Subcutaneous abdominal adipose tissue (tissue), 5 donors: ENCODE measurements around the gene LIN7C.
A peak's percentile ranks its signal among the peaks of the same experiment; 100 is the strongest.
"Not testable (repeated sequence)": the region's sequence is repeated elsewhere in the genome, so short reads cannot be mapped to it uniquely, and the experiment has no call there.

ENCODE experiments used
- H3K27ac ChIP-seq: one replicate; pipeline ENCODE4 v1.7.0; 2013; ENCODE audit warnings: low read depth, mild to moderate bottlenecking, inconsistent platforms, low read length, moderate library complexity
- H3K27me3 ChIP-seq, 5 donors: one replicate each; pipeline ENCODE4 v1.7.0; 2013; ENCODE audit warnings: low read length in 5 of 5, inconsistent platforms in 1 of 5; ENCODE audit not compliant: control insufficient read depth in 5 of 5, insufficient read depth in 4 of 5
- H3K36me3 ChIP-seq, 5 donors: one replicate each; pipeline ENCODE4 v1.7.0; 2013; ENCODE audit warnings: low read length in 5 of 5; ENCODE audit not compliant: control insufficient read depth in 5 of 5, insufficient read depth in 5 of 5
- H3K4me1 ChIP-seq, 5 donors: one replicate each; pipeline ENCODE4 v1.7.0; 2013; ENCODE audit warnings: low read length in 5 of 5, mild to moderate bottlenecking in 3 of 5, moderate library complexity in 1 of 5; ENCODE audit not compliant: control insufficient read depth in 5 of 5, insufficient read depth in 5 of 5
- H3K4me3 ChIP-seq, 5 donors: one replicate each; pipeline ENCODE4 v1.7.0; 2013; ENCODE audit warnings: low read length in 5 of 5, low read depth in 1 of 5
- H3K9ac ChIP-seq, 5 donors: one replicate each; pipeline ENCODE4 v1.7.0; 2013; ENCODE audit warnings: low read length in 5 of 5, mild to moderate bottlenecking in 4 of 5, moderate library complexity in 3 of 5
- H3K9me3 ChIP-seq, 5 donors: one replicate each; pipeline ENCODE4 v1.7.0; 2013; ENCODE audit warnings: low read length in 5 of 5; ENCODE audit not compliant: control insufficient read depth in 5 of 5
- donor health status: healthy.
- donor health status: healthy.
- donor health status: healthy.
- donor health status: healthy.
- donor health status: healthy.

The LIN7C gene

GRCh38 chr11:27453701-27454100 lies 52.9 kb downstream of the LIN7C start:
- Histone ChIP-seq H3K4me1 (peaks cover 2 to 33% (median 7%) of the 10 kb centered on the region in 5 donors), H3K9me3 (no peaks in the 10 kb centered on the region), H3K27ac (no peak overlapping the region), H3K27me3 (no peaks in the 10 kb centered on the region), H3K9ac (no peak overlapping the region), H3K4me3 (no peak overlapping the region), H3K36me3 (no peaks in the 10 kb centered on the region)

- peaks cover 0 to 6% (median 0%) of the 10 kb centered on the region in 5 donors for H3K36me3 ChIP-seq
- no peaks in the 10 kb centered on the region for H3K9me3 ChIP-seq
- peaks cover 2 to 33% (median 7%) of the 10 kb centered on the region in 5 donors for H3K4me1 ChIP-seq
- H3K27ac ChIP-seq = peak overlapping the region; percentile 95
- H3K9ac ChIP-seq = peak overlapping the region in 3 of 5 donors; percentile 38 to 73 (median 58)
- no peak overlapping the region for H3K4me3 ChIP-seq
- H3K27me3 ChIP-seq = no peaks in the 10 kb centered on the region
These were observed 54.4 kb downstream of the LIN7C start for GRCh38 chr11:27452147-27452546.

DNA sequence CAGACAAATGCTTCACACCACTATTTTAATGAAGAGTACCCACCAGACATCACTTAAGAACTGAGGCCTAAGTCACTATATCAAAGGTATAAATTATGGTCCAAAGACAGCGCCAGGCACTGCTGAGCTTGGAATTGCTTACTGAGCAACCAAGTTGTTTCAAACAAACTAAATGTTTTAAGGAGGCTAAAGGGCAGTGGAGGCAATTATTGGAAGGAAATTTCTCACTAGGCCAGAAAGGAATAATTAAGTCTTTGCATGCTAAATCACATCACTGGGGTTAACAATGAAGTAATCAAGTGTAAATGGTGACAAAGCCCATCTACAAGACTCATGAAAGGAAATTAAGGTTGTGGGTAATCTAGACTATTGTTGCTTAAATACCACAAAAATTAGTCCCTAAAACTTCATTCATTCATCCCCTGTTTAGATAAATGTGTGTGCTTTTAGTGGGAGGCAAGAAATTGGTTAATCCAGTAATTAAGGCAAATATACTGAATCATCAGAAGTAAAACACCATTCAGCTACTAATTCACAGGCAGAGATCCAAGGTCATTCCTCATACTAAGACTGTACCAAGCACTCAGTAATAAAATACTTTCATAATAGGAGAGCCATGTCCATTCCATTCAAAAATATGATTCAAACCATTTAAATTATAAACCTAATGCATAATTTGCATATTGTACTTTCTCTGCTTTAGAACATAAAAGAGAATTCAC lies 55.2 kb downstream of the LIN7C start:
- Histone ChIP-seq H3K9ac (peak overlapping the region in 3 of 5 donors; percentile 38 to 73 (median 58)), H3K36me3 (peaks cover 0 to 6% (median 0%) of the 10 kb centered on the region in 5 donors), H3K4me1 (peaks cover 2 to 30% (median 7%) of the 10 kb centered on the region in 5 donors), H3K27ac (peak overlapping the region; percentile 95), H3K9me3 (no peaks in the 10 kb centered on the region), H3K4me3 (peak overlapping the region in 1 of 5 donors; percentile 19), H3K27me3 (no peaks in the 10 kb centered on the region)

GRCh38 chr11:27448184-27448540 lies 58.4 kb downstream of the LIN7C start:
- Histone ChIP-seq H3K27ac (peak overlapping the region; percentile 40), H3K4me1 (peaks cover 2 to 27% (median 7%) of the 10 kb centered on the region in 5 donors)
- H3K9ac ChIP-seq, H3K4me3 ChIP-seq, H3K27me3 ChIP-seq, H3K9me3 ChIP-seq, H3K36me3 ChIP-seq: not testable (repeated sequence)

DNA sequence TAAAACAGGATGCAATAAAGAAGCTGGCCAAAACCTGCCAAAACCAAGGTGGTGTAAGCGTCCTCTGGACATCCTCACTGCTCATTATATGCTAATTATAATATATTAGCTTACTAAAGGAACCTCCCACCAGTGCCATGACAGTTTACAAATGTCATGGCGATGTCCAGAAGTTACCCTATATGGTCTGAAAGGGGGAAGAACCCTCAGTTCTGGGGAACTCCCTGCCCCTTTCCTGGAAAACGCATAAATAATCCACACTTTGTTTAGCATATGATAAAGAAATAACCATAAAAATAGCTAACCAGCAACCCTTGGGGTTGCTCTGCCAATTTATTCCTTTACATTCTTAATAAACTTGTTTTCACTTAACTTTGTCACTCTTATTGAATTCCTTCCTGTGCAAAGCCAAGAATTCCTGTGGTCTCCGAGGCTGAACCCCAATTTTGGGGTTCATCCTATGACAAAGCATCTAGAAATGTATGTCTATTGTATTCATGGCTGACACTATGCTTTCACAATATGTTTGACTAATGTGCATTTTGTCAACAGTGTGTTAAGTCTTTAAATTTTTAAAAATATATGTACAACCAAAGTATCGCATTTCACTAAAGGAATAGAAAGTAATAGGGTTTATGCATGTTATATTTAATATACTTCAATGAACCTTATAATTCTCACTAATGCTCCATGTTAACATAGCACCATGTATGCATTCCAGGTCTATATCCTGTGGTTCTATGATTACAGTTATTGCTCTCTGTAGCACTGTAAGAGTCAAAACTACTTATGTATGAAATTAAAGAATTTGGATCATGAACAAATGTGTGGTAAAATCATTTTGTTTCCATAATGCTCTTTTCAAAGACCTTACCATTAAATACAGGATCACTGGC lies 59.0 kb downstream of the LIN7C start:
- no peaks in the 10 kb centered on the region for H3K9me3 ChIP-seq
- no peak overlapping the region for H3K4me3 ChIP-seq
- no peak overlapping the region for H3K9ac ChIP-seq
- H3K27me3 ChIP-seq = no peaks in the 10 kb centered on the region
- H3K4me1 ChIP-seq = peaks cover 2 to 27% (median 7%) of the 10 kb centered on the region in 5 donors
- peak overlapping the region; percentile 17 for H3K27ac ChIP-seq
- peaks cover 0 to 6% (median 0%) of the 10 kb centered on the region in 5 donors for H3K36me3 ChIP-seq

DNA sequence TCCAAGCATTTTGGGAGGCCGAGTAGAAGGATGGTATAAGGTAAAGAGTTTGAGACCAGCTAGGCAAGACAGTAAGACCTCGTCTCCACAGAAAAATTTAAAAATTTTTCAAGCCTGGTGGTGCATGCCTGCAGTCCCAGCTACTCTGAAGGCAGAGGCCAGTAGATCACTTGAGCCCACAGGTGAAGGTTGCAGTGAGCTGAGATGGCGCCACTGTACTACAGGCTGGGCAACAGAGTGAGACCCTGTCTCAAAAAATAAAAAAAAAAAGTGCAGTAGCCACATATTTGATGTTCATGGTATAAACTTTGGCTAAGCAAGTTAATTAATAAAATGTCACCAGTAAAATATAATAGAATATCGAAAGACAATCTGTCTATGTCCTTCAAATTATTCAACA lies 60.9 kb downstream of the LIN7C start:
- Histone ChIP-seq H3K9ac (no peak overlapping the region), H3K27me3 (no peaks in the 10 kb centered on the region), H3K4me3 (no peak overlapping the region), H3K9me3 (no peaks in the 10 kb centered on the region), H3K27ac (no peak overlapping the region), H3K36me3 (peaks cover 0 to 6% (median 0%) of the 10 kb centered on the region in 5 donors), H3K4me1 (peaks cover 0 to 11% (median 1%) of the 10 kb centered on the region in 5 donors)

GRCh38 chr11:27444801-27445215 lies 61.8 kb downstream of the LIN7C start:
- Histone ChIP-seq H3K4me3 (no peak overlapping the region), H3K27me3 (no peaks in the 10 kb centered on the region), H3K9me3 (no peaks in the 10 kb centered on the region), H3K36me3 (peaks cover 0 to 6% (median 0%) of the 10 kb centered on the region in 5 donors), H3K4me1 (peaks cover 0 to 8% (median 0%) of the 10 kb centered on the region in 5 donors), H3K27ac (no peak overlapping the region), H3K9ac (no peak overlapping the region)
